Stimulated activated CD8-positive, alpha-beta memory T cell treated with anti-CD3 and anti-CD28 coated beads, Interleukin-12 subunit alpha, Interleukin-12 subunit beta, amount 100 ng/mL, for 24 hours (primary cell): Measurements from ENCODE around the gene COL8A1.
"Not testable (repeated sequence)": the region's sequence is repeated elsewhere in the genome, so short reads cannot be mapped to it uniquely, and the experiment has no call there.

Experiments
- DNase-seq: peaks from one replicate; pipeline ENCODE4 v3.0.0-alpha.2; 2020; ENCODE audit errors: extremely low read depth

COL8A1 gene

DNA sequence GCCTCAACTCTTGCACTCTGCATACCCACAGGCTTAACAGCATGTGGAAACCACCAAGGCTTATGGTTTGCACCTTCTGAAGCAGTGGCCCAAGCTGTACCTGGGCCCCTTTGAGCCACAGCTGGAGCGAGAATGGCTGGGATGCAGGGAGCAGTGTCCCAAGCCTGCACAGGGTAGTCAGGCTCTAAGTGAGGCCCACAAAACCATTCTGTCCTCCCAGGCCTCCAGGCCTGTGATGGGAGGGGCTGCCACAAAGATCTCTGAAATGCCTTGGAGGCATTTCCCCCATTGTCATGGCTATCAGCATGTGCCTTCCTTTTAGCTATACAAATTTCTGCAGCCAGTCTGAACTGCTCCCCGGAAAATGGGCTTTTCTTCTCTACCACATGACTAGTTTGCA, 166.8 kb downstream of the COL8A1 start:
- no peak for DNase-seq

DNA sequence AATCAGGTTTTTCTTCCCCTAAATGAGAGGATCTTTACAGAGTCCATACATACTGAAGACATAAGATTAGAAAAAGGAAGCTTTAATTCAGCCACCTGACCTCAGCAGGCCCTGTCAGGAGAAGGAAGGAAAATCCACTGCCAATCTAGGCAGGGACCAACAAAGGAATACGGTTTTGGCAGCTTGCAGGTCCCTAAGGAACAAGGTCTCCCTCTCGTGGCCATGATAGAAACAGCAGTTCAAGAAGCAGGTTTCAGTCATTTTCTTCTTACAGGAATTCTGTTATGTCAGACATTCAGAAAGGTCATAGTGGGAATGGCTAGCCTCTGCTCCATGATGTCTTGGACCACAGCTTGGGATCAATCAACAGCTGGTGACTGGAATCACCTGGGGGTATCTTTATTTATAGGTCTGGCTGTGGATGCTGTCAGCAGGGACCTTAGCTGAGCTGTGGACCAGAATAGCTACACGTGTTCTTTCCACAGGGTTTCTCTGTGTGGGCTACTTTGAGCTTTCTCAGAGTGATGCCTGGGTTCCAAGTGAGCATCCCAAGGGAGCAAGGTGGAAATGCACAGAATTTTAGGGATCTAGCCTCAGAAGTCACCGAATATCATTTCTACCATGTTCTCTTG, 169.9 kb downstream of the COL8A1 start:
- DNase-seq = no peak

DNA sequence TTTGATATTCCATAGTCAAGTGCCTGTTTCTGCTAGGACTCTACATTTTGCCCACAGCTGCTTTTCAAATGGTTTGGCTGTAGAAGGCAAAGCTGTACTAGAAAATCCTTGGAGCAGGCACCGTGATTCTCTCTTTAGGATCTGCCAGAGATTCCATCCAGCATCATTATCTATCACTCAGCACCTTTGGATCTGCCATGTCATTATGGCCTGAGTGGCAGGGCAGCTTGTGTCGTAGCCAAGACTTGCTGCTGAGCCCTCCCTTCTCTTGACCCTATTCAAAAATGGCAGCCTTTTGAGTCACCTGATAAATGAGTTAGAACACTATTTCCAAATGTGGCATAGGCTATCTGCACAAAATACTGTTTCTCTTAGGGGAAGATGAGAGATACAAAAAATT, 171.2 kb downstream of the COL8A1 start:
- no peak for DNase-seq

DNA sequence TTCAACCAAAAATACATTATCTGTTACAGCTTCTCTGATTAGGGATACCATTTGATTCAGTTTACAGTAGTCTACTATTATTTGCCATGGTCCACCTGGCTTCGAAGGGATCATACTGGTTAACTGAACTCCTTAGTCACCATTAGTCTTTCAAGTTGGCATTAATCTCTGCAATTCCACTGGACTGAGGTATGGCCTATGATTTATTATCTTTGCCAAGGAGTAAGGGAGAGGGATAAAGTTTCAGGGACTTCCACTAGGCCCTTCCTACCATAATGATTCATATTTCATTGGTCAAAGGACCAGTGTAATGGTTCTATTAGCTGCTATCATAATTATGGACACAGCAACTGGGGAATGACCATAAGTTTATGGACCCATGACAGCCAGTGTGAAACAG, 172.0 kb downstream of the COL8A1 start:
- DNase-seq = no peak

DNA sequence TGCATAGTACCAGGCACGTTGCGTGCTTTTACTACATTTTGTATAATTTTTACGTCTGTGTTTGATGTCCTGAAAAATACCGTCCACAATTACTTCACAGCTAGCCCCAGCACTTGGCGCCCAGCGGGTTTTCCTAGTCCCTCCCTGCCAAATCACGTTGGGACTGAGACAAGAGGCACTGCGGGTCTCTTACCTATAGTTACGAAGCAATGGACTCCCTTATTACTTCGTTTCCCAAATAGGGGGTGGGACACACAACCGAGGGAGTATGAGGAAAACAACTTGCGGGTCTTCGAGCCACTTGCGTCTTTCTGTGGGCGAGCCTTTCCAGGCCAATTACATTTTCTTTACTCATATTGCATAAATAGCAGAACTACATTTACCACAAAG, 178.6 kb downstream of the COL8A1 start:
- DNase-seq = no peak

DNA sequence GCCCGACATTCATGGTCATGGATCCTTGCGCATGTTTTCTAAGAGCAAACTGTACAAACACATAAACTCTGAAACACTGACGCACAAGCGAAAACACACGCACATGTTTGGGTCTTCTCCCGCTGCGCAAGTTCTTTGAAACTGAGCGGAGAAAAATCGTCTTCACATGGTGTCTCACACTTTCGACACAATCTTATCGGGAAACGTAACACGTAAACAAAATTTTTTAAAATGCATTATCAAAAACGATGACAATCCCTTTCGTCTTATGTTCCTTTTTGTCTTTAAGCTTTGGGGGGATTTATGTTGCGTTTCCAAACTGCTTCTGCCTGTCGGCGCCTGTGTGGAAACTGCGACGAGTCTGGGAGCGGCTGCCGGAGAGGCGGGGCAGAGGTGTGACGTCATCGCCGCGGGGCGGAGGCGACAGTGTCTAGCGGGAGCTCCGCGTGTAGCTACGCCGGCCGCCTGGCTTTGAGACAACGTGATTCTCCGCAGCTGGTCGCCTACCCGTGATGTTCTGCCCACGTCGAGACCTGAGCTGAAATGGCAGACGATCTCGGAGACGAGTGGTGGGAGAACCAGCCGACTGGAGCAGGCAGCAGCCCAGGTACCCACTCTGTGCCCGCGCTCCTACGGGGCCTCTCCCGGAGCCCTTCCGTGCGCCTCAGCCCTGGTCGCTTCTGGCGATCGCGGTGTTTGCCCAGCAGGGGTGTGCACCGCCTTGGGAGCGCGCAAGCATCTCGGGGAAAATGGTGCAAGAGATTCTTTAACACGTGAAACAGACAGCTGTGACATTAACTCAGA, 179.2 kb downstream of the COL8A1 start, which contains the start of gene CMSS1:
CMSS1 (plus strand) TSS at position 426 of the 804 bp plus-strand sequence.
- DNase-seq = peak; percentile 90

DNA sequence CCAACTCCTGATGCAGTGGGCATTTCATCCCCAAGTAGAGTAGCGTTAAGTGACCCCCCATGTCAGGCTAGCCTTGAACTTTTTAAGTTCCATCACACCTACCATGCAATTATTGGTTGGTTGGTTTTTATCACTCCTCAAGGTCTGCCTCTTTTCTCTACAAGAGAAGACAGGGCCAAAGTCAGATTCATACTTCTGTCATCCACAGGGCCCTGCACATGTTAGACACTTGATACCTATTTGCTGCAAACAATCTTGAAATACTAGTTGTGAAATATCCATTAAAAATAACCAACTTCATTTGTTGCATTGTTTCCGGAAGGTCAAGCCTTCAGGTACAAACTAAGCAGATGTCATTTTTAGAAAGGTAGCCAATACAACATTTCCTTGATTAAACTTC, 180.4 kb downstream of the COL8A1 start:
- no peak for DNase-seq

DNA sequence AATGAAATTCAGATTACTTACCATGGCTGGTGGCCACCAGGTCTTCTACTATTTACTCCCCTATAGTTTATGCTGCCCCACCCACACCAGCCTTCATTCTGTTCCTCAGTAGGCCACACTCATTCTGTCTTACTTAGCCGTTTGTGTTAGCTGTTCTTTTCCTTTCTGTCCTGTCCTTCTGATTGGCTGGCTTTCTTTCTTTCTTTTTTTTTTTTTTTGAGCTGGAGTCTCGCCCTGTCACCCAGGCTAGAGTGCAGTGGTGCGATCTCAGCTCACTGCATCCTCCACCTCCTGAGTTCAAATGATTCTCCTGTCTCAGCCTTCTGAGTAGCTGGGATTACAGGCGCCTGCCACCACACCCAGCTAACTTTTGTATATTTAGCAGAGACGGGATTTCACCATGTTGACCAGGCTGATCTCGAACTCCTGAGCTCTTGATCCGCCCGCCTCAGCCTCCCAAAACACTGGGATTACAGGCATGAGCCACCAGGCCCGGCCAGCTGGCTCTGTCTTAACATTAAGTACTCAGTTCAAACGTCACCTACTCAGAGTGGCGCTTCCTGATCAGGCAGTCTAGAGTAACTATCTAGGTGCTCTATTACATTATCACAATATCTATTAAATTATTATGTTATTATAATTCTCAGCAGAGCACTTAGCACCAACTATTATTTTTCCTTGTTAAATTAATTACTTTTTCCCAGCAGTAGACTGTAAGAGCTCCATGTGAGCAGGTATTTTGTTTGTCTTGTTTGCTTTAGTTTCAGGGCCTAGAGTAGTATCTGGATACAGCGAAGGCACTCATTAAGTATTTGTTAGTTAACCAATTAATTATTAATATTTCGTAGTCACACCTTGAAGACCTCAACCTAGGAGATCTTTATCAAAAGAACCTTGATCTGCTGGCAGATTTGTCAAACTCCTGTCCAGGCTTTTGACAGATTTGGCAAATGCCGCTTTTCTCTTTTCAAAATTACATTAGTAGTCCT, 185.6 kb downstream of the COL8A1 start:
- DNase-seq = no peak

DNA sequence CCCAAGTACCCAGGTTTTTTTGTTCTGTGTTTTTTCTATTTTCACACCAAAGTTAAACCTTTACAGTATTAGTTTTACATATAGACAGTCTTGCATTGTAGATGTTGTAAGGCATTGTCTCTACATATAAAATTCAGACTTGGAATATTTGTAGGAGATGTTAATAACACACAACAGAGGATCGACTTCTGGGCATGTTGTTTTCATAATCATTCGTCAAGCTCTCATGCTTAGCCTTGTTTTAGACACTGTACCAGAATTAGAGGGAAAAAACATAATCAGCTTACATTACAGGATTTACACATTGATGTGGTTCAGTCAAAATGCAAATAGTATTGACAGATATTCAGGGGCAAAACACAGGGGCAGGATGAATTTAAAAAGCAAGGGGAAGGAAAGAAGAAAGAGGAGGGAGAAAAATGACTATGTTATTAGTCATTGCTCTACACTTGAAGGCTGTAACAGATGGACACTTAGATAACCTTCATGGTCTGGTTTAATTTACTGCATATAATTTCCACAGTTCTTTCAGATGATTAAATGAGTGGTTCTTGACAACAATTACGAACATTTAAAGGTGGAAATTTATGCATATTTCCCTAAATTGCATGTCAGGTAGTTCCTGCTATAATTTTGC, 186.7 kb downstream of the COL8A1 start:
- DNase-seq = no peak

DNA sequence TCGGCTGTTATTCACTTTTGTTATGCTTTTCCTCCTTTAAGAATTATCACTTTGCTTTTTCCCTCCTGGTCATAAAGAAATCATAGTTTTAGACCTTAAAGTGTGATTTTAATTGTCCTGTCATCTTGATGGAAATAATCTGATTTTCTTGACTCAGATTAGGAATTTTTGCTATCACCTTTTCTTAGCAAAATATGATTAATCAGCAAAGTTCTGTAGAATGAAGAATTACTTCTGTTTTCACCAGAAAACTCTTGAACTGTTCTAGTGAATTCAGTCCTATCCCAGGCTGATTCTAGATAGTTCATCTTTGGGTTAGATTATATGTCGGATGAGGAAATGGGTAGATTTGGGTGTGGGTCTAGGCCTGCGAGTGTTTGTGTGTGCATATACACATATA, 191.4 kb downstream of the COL8A1 start:
- DNase-seq = no peak

DNA sequence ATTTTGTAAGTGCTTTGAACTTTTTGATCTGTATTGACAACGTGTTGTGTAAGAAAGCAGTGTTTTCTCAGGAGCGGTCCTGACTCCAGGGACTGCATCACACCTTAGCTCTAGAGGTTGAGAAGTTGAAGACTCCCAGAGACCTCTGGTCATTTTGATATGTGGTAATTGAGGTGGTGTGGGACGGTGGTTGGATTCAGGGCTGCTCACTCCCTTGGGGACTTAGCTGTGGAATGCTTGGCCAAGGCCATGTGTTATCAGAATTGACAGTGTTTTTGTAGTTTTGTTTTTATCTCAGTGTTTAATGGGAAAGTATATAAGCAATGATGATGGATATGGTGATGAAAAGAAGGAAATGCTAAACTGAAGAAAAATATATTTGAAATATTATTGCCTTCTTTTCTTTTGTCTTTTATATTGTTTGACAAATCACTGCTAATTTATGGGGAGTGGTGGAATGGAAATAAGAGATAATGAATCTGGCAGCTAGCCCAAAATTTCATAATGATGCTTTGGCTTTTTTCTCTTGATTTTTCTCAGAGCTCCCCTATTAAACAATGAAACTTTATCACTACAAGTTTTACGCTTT, 195.3 kb downstream of the COL8A1 start:
- no peak for DNase-seq

DNA sequence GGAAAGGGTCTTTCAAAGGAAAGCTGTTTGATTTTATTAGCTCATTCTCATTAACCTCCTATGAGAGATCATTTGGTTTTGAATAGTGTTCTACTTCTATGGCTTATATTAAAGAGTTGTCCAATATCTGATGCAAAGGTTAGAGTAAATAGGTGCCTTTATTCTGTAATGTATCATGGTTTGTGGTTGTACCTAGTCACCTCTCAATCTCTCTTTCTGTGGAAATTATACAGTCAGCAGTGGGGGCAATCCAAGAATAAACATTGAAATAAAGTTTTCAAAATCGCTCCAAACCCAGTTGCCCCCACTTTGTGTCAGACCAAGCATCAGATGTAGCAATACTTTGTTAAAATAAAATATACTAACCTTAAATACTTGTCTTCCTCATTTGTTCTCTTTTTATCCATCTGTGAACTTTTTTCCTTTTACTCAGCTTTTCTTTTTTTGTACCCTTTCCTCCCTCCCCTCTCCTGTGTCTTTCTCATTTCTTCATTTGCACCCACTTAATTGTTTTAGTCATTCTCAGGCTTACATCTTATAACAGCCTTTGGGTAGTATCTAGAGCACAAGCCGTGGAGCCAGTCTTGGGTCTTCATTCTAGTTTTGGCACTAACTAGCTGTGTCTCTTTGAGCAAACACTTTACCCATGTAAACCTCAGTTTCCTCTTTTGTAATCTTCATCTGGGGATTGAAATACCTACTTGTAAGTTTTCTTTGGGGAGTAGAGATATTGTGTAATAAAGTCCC, 196.0 kb downstream of the COL8A1 start:
- DNase-seq = no peak

DNA sequence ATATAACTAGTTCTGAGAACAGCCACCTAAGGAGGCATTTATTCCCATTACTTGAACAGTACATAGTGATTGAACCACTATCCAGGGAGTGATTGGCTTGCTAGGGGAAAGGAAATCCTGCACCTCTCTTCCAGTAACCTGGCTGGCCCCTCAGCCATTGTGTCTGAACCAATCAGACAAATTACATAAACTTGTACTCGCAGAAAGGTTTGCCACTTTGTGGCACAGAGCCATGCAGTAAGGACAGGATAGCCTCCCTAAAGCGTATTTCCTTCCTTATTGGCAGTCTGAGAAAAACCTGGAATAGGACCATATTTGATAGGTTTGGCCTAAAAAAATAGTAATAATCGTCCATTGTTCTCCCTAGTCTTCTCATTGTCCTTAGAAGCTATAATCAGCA, 198.3 kb downstream of the COL8A1 start:
- no peak for DNase-seq

DNA sequence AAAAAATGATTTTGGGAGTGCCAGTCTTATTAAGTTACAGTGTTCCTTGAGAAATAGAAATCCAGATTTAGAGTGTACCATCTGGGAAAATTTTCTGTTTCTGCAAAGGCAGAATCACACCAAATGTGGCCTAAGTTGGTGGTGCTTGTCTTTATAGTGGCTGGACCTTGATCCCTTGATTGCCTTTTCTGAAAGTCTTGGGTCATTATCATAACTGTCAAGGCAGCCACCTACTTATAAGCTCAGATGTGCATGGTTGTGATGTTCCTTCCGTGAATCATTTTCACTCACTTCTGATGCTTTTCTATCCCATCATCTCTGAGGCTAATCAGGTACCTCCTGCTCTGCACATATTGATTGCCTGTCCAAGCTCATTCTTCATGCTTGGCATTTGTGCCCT, 199.3 kb downstream of the COL8A1 start:
- DNase-seq = no peak

DNA sequence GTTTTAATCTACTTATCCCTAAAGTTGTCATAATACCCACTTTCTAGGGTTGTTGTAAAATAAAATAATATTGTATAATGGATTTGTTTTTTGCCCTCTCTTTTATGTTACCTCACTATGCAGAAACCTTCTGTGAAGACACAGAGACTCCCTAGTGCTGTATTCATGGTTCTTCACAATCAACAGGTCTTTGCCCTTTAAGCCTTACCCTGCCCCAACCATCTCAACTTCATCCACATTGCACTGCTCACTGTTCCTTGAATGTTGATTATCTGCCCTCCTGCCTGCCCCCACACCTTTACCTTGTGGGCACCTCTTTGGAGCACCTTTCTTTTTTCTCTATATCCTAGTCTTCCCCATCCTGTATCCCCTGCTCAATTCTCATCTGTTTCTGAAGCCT, 200.4 kb downstream of the COL8A1 start:
- no peak for DNase-seq

DNA sequence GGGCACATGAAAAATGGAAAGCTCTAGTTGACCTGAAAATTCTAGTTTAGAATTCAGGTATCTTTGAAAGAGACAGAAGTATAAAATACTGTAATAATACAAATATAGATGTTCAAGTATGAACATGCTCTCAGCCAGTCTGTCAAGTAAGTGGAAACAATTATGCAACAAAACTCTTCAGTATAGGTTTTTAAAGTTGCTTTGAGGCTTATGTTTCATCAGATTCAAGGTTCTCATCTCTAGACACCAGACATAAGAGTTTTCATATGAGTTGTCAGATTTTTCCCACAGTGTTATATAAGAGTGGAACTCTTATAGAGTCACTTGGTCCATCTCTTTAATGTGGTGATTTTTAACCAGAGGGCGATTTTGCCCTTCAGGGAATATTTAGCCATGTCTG, 201.2 kb downstream of the COL8A1 start:
- DNase-seq = no peak

DNA sequence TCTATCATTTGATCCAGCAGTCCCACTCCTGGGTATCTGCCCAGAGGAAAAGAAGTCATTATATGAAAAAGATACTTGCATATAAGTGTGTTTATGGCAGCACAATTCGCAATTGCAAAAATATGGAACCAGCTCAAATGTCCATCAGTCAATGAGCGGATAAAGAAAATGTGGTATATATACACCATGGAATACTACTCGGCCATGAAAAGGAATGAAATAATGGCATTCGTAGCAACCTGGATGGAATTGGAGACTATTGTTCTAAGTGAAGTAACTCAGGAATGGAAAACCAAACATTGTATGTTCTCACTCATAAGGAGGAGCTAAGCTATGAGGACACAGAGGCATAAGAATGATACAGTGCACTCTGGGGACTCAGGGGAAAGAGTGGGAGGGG, 203.6 kb downstream of the COL8A1 start:
- DNase-seq = not testable (repeated sequence)

DNA sequence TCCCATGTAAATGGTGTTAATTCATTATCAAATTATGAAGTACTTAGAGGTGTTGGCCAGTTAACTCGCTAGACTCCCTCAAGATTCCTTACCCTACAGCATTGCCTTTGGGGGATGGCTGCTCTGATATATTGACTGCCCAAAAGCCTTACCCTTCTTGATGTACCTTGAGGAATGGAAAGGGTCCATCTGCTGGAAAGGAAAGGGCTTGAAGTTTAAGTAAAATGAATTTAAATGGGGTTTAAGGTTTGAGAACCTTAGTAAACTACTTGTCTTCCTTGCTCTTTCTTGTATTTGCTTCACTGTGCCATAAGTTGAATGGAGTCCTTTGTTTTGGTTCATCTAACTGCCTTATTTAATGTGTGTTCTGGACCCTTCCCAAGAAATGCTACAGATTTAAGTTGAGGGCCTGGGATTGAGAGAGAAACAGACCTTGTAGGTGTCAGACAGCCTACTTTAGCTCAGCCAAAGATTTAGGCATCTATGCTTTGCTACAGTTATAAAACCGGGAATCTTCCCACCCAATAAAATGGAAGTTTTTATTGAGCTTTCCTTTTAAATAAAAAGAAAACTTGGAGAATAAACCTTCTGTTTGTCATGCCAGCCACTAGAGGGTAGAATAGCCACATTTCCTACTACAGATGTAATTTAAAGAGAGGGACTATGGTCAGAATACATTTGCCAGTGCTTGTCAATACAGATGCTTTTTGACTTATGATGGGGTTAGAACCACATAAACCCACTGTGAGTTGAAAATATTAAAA, 204.6 kb downstream of the COL8A1 start:
- no peak for DNase-seq

DNA sequence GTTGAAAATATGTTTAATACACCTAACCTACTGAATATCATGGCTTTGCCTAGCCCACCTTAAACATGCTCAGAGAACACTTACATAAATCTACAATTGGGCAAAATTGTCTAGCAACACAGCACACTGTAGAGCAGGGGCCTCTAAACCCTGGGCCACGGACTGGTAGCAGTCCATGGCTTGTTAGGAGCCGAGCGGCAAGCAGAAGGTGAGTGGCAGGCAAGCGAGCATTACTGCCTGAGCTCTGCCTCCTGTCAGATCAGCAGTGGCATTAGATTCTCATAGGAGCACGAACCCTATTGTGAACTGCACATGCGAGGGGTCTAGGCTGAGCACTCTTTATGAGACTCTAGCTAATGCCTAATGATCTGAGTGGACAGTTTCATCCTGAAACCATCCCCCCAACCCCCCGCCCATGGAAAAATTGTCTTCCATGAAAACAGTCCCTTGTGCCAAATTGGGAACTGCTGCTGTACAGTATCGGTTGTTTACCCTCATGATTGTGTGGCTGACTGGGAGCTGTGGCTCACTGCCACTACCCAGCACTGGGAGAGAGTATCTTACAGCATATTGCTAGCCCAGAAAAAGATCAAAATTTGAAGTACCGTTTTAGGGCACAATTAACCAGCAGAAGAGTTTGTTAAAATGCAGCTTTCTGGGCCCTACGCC, 205.3 kb downstream of the COL8A1 start:
- no peak for DNase-seq
